HG03442 (cell line): ENCODE data around the gene RPL19.
"Not testable (repeated sequence)": the region's sequence is repeated elsewhere in the genome, so short reads cannot be mapped to it uniquely, and the experiment has no call there.

Source experiments
- ATAC-seq: cut with Tn5 transposase; IDR thresholded peaks from one replicate; pipeline ENCODE4 v1.9.1; 2021; ENCODE audit warnings: mild to moderate bottlenecking, moderate library complexity; ENCODE audit not compliant: unreplicated experiment

The RPL19 gene

DNA sequence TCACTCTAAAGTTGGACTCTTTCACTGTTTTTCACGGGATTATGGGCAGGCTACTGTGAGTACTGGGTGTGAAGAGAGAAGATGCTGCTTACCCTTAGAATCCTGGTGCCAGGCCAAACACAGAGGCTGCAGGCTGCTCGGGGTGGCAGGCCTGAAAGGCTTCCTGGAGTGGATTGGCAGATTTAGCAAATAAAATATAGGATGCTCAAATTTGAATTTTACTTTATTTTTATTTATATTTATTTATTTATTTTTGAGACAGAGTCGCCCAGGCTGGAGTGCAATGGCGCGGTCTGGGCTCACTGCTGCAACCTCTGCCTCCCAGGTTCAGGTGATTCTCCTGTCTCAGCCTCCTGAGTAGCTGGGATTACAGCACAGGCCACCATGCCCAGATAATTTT is 40.5 kb downstream of the RPL19 start:
- ATAC-seq, result no peak

DNA sequence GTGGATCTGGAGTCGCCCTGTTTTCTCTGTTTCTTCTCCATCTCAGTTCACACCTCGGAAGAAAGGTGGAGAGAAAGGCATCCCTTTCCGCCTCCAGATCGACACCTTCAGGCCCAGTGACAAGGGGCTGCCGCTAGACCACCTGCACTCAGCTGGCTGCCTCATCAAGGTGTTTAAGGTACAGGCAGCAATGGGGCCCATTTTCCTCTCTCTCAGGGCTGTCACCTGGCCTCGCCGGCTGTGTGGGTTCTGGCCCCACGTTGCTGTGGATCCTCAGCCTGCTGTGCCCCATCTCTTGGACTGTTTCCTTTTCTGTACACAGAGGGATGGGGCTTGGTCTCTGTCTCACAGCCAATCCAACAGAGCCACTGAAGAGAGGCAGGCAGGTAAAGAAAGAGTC is 43.1 kb downstream of the RPL19 start:
- ATAC-seq, result no peak

GRCh38 chr17:39244016-39244599 is 44.0 kb downstream of the RPL19 start:
- no peak for ATAC-seq

GRCh38 chr17:39244600-39245570 is 44.8 kb downstream of the RPL19 start:
- no peak for ATAC-seq

GRCh38 chr17:39246274-39246673 is 46.2 kb downstream of the RPL19 start:
- ATAC-seq, result no peak

DNA sequence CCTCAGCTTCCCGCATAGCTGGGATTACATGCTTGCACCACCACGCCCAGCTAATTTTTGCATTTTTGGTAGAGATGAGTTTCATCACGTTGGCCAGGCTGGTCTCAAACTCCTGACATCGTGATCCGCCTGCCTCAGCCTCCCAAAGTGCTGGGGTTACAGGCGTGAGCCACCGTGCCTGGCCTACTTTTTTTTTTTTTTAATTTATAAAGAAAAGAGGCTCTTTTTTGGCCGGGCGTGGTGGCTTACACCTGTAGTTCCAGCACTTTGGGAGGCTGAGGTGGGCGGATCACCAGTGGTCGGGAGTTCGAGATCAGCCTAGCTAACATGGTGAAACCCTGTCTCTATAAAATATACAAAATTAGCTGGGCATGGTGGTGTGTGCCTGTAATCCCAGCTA is 50.0 kb downstream of the RPL19 start:
- not testable (repeated sequence) for ATAC-seq

DNA sequence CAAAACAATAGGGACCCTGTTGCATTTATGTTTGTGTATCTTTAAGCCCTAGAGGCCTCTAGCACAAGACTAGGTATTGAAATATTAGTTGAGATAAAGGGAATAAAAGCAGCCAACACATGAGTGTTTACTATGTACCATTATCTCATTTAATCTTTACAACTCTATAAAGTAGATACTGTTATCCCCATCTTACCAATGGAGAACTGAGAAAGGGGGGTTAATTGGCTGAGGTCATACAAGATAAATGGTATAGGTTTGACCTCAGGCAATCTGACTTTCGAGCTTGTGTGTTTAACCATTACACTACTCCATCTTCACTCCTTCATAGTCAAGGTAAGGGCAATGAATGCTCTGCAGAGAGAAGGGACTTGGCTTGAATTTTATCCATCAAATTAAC is 51.9 kb downstream of the RPL19 start:
- no peak for ATAC-seq

- no peak for ATAC-seq
Measured at GRCh38 chr17:39252788-39253460, 52.8 kb downstream of the RPL19 start.
